ENCODE measurements around the gene CR1.
A peak's percentile ranks its signal among the peaks of the same experiment; 100 is the strongest.

Gene CR1

GRCh38 chr1:207495801-207496792 lies at the start of gene CR1:
CR1 (plus strand) TSS chr1:207496157; CDS start chr1:207496268, 111 bp downstream.
- no peaks in the 10 kb centered on the region for H3K9me3 ChIP-seq (ENCODE audit: control insufficient read depth, low read depth, low read length)
- H3K36me3 ChIP-seq (ENCODE audit: control insufficient read depth, low read depth, low read length) = no peaks in the 10 kb centered on the region
- H3K27me3 ChIP-seq (ENCODE audit: control insufficient read depth, insufficient read depth, low read length) = peaks cover 41% of the 10 kb centered on the region
- no peaks in the 10 kb centered on the region for H3K4me1 ChIP-seq (ENCODE audit: control insufficient read depth, low read depth, low read length)
- peak within 1 kb of the TSS; percentile 60 for H3K4me3 ChIP-seq (ENCODE audit: low read length)
- H3K9ac ChIP-seq (ENCODE audit: low read length) = peak within 1 kb of the TSS; percentile 71
- no peak within 1 kb of the TSS for H3K27ac ChIP-seq (ENCODE audit: low read length)

DNA sequence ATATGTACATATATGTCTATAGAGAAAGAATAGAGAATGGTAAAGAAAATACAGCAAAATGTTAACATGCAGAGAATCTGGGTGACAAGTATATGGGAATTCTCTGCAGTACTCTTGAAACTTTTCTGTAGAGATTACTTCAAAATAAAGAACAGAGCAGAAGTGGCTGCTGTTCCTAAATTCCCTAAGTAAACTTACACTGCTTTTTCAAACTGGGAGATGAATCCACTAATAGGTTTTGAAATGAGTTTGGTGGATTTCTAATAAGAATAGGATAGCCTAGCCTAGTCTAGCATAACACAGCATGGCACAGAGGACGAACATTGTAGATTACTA lies 42.3 kb upstream of the CR1 start:
- Histone ChIP-seq H3K9me3 (ENCODE audit: control insufficient read depth, low read depth, low read length) (no peaks in the 10 kb centered on the region), H3K4me3 (ENCODE audit: low read length) (peak overlapping the region; percentile 66), H3K9ac (ENCODE audit: low read length) (peak overlapping the region; percentile 24), H3K4me1 (ENCODE audit: control insufficient read depth, low read depth, low read length) (no peaks in the 10 kb centered on the region), H3K27me3 (ENCODE audit: control insufficient read depth, insufficient read depth, low read length) (peaks cover 47% of the 10 kb centered on the region), H3K36me3 (ENCODE audit: control insufficient read depth, low read depth, low read length) (no peaks in the 10 kb centered on the region), H3K27ac (ENCODE audit: low read length) (no peak overlapping the region)

DNA sequence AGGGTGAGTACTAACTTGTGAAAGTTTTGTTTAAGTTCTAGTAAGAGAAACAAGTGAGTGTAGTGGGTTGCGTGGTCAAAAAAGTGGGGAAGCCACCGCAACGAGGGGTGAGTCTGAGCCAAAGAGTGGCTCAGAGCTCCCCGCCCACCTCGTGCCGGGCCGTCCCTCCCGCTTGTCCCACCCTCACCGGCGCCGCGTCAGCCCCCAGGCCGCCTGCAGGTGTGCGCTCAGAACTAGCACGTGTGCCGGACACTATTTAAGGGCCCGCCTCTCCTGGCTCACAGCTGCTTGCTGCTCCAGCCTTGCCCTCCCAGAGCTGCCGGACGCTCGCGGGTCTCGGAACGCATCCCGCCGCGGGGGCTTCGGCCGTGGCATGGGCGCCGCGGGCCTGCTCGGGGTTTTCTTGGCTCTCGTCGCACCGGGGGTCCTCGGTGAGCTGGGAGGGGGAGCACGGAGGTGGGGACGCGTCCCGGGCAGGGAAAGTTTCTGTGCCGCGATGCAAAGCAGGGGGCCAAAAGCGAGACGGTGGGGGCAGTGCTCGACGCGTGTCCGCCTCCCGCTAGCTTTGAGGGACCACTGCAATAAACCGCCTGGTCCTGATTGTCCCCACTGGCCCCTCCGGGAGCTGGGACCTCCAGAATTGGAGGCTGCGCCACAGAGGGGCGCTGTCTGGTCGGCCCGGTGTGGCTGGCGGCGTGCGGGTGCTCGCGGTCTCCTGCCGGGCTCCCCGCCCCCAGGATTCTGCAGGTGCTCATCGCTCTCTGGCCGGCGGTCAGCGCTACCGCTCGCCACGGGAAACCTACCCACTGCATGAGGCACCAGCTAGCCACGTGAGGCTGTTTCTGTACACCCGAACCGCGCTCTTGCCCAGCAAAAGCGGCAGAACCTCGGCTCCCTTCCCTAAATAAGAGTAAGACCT lies 41.7 kb upstream of the CR1 start, which contains the start of gene CR2:
CR2 (plus strand) TSS at position 283 of the 919 bp plus-strand sequence; CDS start at position 374, 91 bp downstream.
- Histone ChIP-seq H3K4me1 (ENCODE audit: control insufficient read depth, low read depth, low read length) (no peaks in the 10 kb centered on the region), H3K9ac (ENCODE audit: low read length) (peak within 1 kb of the TSS; percentile 32), H3K9me3 (ENCODE audit: control insufficient read depth, low read depth, low read length) (no peaks in the 10 kb centered on the region), H3K4me3 (ENCODE audit: low read length) (peak within 1 kb of the TSS; percentile 66), H3K36me3 (ENCODE audit: control insufficient read depth, low read depth, low read length) (no peaks in the 10 kb centered on the region), H3K27me3 (ENCODE audit: control insufficient read depth, insufficient read depth, low read length) (peaks cover 47% of the 10 kb centered on the region), H3K27ac (ENCODE audit: low read length) (no peak within 1 kb of the TSS)

GRCh38 chr1:207455183-207455754 lies 40.7 kb upstream of the CR1 start:
- no peak overlapping the region for H3K9ac ChIP-seq (ENCODE audit: low read length)
- no peaks in the 10 kb centered on the region for H3K36me3 ChIP-seq (ENCODE audit: control insufficient read depth, low read depth, low read length)
- H3K4me3 ChIP-seq (ENCODE audit: low read length) = peak overlapping the region; percentile 66
- no peaks in the 10 kb centered on the region for H3K4me1 ChIP-seq (ENCODE audit: control insufficient read depth, low read depth, low read length)
- no peaks in the 10 kb centered on the region for H3K9me3 ChIP-seq (ENCODE audit: control insufficient read depth, low read depth, low read length)
- no peak overlapping the region for H3K27ac ChIP-seq (ENCODE audit: low read length)
- H3K27me3 ChIP-seq (ENCODE audit: control insufficient read depth, insufficient read depth, low read length) = peaks cover 47% of the 10 kb centered on the region

DNA sequence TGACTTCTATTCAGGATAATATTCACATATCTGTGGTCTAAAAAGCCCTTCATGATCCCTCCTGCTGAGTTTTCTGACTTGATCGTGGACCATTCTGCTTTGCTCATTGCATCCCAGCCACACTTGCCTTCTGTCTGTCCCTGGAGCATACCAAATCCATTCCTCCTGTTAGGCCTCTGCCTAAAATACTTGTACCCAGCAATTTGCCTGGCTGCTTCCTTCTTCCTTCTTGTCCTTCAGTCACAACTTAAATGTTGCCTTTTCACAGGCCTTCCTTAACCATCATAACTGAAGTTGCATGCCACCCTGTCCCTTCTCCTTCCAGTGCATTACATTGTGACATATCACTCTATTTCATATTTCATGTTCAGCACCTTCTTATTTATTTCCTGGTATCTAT lies 37.5 kb upstream of the CR1 start:
- Histone ChIP-seq H3K9ac (ENCODE audit: low read length) (no peak overlapping the region), H3K27ac (ENCODE audit: low read length) (no peak overlapping the region), H3K4me3 (ENCODE audit: low read length) (no peak overlapping the region), H3K9me3 (ENCODE audit: control insufficient read depth, low read depth, low read length) (no peaks in the 10 kb centered on the region), H3K4me1 (ENCODE audit: control insufficient read depth, low read depth, low read length) (no peaks in the 10 kb centered on the region), H3K36me3 (ENCODE audit: control insufficient read depth, low read depth, low read length) (no peaks in the 10 kb centered on the region), H3K27me3 (ENCODE audit: control insufficient read depth, insufficient read depth, low read length) (peaks cover 36% of the 10 kb centered on the region)

- Histone ChIP-seq H3K9me3 (ENCODE audit: control insufficient read depth, low read depth, low read length) (no peaks in the 10 kb centered on the region), H3K4me1 (ENCODE audit: control insufficient read depth, low read depth, low read length) (no peaks in the 10 kb centered on the region), H3K27me3 (ENCODE audit: control insufficient read depth, insufficient read depth, low read length) (peaks cover 30% of the 10 kb centered on the region), H3K27ac (ENCODE audit: low read length) (no peak overlapping the region), H3K36me3 (ENCODE audit: control insufficient read depth, low read depth, low read length) (no peaks in the 10 kb centered on the region), H3K9ac (ENCODE audit: low read length) (no peak overlapping the region), H3K4me3 (ENCODE audit: low read length) (no peak overlapping the region)
Measured at GRCh38 chr1:207459008-207459407, 36.9 kb upstream of the CR1 start.

GRCh38 chr1:207461649-207462048 lies 34.3 kb upstream of the CR1 start:
- Histone ChIP-seq H3K4me1 (ENCODE audit: control insufficient read depth, low read depth, low read length) (no peaks in the 10 kb centered on the region), H3K27me3 (ENCODE audit: control insufficient read depth, insufficient read depth, low read length) (peaks cover 4% of the 10 kb centered on the region), H3K27ac (ENCODE audit: low read length) (no peak overlapping the region)

DNA sequence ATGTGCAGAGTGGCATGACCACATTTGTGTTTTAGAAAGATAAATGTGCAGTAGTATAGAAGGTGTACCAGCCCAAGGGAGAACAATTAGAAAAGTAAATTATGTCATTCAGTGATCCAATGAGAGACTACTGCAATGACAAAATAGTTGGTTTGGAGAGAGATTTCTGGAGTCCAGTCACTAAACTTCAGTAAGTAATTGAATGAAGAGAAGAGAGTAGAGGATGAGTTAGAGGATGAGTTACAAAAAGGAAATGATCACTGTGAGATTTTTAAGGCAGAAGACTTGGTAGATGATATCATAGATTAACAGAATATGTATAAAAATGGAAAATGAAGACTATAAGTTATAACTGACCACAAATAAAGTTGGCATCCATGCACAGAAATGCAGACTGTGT lies 33.4 kb upstream of the CR1 start:
- no peaks in the 10 kb centered on the region for H3K4me1 ChIP-seq (ENCODE audit: control insufficient read depth, low read depth, low read length)
- no peaks in the 10 kb centered on the region for H3K27me3 ChIP-seq (ENCODE audit: control insufficient read depth, insufficient read depth, low read length)
- no peak overlapping the region for H3K9ac ChIP-seq (ENCODE audit: low read length)
- H3K9me3 ChIP-seq (ENCODE audit: control insufficient read depth, low read depth, low read length) = no peaks in the 10 kb centered on the region
- H3K36me3 ChIP-seq (ENCODE audit: control insufficient read depth, low read depth, low read length) = no peaks in the 10 kb centered on the region
- no peak overlapping the region for H3K4me3 ChIP-seq (ENCODE audit: low read length)
- no peak overlapping the region for H3K27ac ChIP-seq (ENCODE audit: low read length)

More at GRCh38 chr1:207461649-207462048, 34.3 kb upstream of the CR1 start:
- Histone ChIP-seq H3K9ac (ENCODE audit: low read length) (no peak overlapping the region), H3K4me3 (ENCODE audit: low read length) (no peak overlapping the region), H3K36me3 (ENCODE audit: control insufficient read depth, low read depth, low read length) (no peaks in the 10 kb centered on the region), H3K9me3 (ENCODE audit: control insufficient read depth, low read depth, low read length) (no peaks in the 10 kb centered on the region)

DNA sequence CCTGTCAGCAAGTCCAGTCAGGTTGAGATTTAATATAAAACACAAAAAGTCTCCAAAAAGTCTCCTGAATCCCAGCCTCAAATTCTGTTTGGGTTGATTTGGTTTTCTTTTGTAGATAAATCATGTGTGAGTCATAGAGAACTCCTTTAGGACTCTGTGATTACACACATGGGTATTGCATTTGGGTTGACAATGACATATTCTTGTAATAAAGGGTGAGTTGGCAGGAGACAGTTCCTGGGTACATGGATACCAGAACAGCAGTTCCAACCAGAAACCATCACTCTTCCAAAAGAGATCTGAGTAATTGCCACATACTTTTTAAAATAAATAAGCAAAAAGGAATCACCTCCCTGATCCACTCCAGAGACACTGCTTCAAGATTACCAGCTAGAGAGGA lies 32.9 kb upstream of the CR1 start:
- Histone ChIP-seq H3K27ac (ENCODE audit: low read length) (no peak overlapping the region), H3K4me3 (ENCODE audit: low read length) (no peak overlapping the region), H3K4me1 (ENCODE audit: control insufficient read depth, low read depth, low read length) (no peaks in the 10 kb centered on the region), H3K36me3 (ENCODE audit: control insufficient read depth, low read depth, low read length) (no peaks in the 10 kb centered on the region), H3K9me3 (ENCODE audit: control insufficient read depth, low read depth, low read length) (no peaks in the 10 kb centered on the region), H3K27me3 (ENCODE audit: control insufficient read depth, insufficient read depth, low read length) (no peaks in the 10 kb centered on the region), H3K9ac (ENCODE audit: low read length) (no peak overlapping the region)

DNA sequence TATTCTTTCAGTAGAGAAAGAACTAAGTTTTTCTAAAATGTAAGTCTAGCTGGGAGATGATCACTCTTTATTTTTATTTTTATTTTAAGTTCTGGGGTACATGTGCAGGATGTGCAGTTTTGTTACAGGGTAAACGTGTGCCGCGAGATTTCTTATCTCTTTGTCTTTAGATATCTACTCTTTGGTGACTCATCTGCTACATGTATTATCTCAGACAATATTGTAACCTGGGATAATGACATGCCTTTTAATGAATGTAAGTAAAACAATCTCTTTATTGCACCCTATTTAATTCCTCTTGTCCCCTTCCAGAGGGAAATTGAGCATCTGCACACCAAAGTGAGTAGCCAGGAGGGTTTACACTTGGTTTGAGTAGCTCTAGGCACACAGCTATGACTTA lies 32.4 kb upstream of the CR1 start:
- H3K27me3 ChIP-seq (ENCODE audit: control insufficient read depth, insufficient read depth, low read length) = no peaks in the 10 kb centered on the region

DNA sequence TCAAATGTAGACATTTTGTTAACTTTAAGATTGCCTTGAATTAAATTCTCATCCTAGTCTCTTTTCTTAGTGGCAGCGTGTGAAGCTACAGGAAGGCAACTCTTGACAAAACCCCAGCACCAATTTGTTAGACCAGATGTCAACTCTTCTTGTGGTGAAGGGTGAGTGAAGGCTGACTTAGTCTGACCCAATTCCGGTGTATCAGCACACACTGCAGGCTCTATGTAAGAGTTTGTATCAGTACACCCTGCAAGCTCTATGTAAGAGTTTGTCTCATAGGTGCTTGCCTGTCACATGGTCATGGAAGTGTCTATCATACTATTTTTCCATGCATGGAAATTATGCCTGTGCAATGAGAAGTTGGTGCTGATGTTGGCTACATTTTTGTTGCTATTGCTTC lies 25.0 kb upstream of the CR1 start:
- Histone ChIP-seq H3K9me3 (ENCODE audit: control insufficient read depth, low read depth, low read length) (no peaks in the 10 kb centered on the region), H3K4me3 (ENCODE audit: low read length) (no peak overlapping the region), H3K27me3 (ENCODE audit: control insufficient read depth, insufficient read depth, low read length) (no peaks in the 10 kb centered on the region), H3K27ac (ENCODE audit: low read length) (no peak overlapping the region), H3K9ac (ENCODE audit: low read length) (no peak overlapping the region), H3K36me3 (ENCODE audit: control insufficient read depth, low read depth, low read length) (no peaks in the 10 kb centered on the region), H3K4me1 (ENCODE audit: control insufficient read depth, low read depth, low read length) (no peaks in the 10 kb centered on the region)

More for the DNA sequence above, 32.4 kb upstream of the CR1 start:
- no peaks in the 10 kb centered on the region for H3K36me3 ChIP-seq (ENCODE audit: control insufficient read depth, low read depth, low read length)
- no peaks in the 10 kb centered on the region for H3K4me1 ChIP-seq (ENCODE audit: control insufficient read depth, low read depth, low read length)
- H3K9ac ChIP-seq (ENCODE audit: low read length) = no peak overlapping the region
- no peak overlapping the region for H3K4me3 ChIP-seq (ENCODE audit: low read length)
- H3K9me3 ChIP-seq (ENCODE audit: control insufficient read depth, low read depth, low read length) = no peaks in the 10 kb centered on the region
- H3K27ac ChIP-seq (ENCODE audit: low read length) = no peak overlapping the region
